Liver (tissue), 9 donors: ENCODE results near the gene ZNF346. TPM values are rescaled to one million over a fixed set of nuclear protein-coding genes. Genes with fewer than 3 reads are reported as not detected.

ENCODE experiments used
- DNase-seq: peaks from one replicate; pipeline ENCODE4 v3.0.0-alpha.2; 2017; ENCODE audit warnings: low spot score
- H3K27ac ChIP-seq, 2 donors: one replicate each; pipeline ENCODE4 v1.7.0; 2013; ENCODE audit warnings: inconsistent platforms in 2 of 2, low read length in 2 of 2, control low read depth in 1 of 2, low read depth in 1 of 2, mild to moderate bottlenecking in 1 of 2
- H3K27me3 ChIP-seq, 4 donors: one replicate each; pipeline versions ENCODE4 v1.6.1 to v1.7.0; 2013; ENCODE audit warnings: low read length in 3 of 4, inconsistent platforms in 1 of 4, mild to moderate bottlenecking in 1 of 4, moderate library complexity in 1 of 4; ENCODE audit not compliant: control insufficient read depth in 4 of 4, insufficient read depth in 4 of 4
- H3K36me3 ChIP-seq, 4 donors: one replicate each; pipeline versions ENCODE4 v1.6.1 to v1.7.0; 2013; ENCODE audit warnings: low read length in 3 of 4, mild to moderate bottlenecking in 3 of 4, low read depth in 1 of 4, moderate library complexity in 1 of 4; ENCODE audit not compliant: control insufficient read depth in 4 of 4, insufficient read depth in 3 of 4
- H3K4me1 ChIP-seq, 4 donors: one replicate each; pipeline versions ENCODE4 v1.6.1 to v1.7.0; 2013; ENCODE audit warnings: low read length in 3 of 4, mild to moderate bottlenecking in 3 of 4, moderate library complexity in 1 of 4; ENCODE audit not compliant: control insufficient read depth in 4 of 4, insufficient read depth in 4 of 4
- H3K4me3 ChIP-seq, 3 donors: one replicate each; pipeline versions ENCODE4 v1.6.1 to v1.7.0; 2013; ENCODE audit warnings: low read length in 3 of 3, control low read depth in 1 of 3, low read depth in 1 of 3, mild to moderate bottlenecking in 1 of 3
- H3K9ac ChIP-seq, 2 donors: one replicate each; pipeline ENCODE4 v1.7.0; 2013; ENCODE audit warnings: low read length in 2 of 2, mild to moderate bottlenecking in 2 of 2, moderate library complexity in 2 of 2, control low read depth in 1 of 2, low read depth in 1 of 2
- H3K9me3 ChIP-seq, 4 donors: one replicate each; pipeline versions ENCODE4 v1.6.1 to v1.7.0; 2013; ENCODE audit warnings: low read length in 3 of 4; ENCODE audit not compliant: control insufficient read depth in 4 of 4
- EGR1 ChIP-seq, 2 donors: IDR thresholded peaks; 2 replicates each; pipeline ENCODE4 v1.6.1; 2016 to 2018; ENCODE audit warnings: antibody characterized with exemption in 2 of 2, low read depth in 2 of 2
- FOXA1 ChIP-seq: IDR thresholded peaks from 2 replicates; pipeline ENCODE4 v1.6.1; 2016; ENCODE audit warnings: antibody characterized with exemption
- FOXA2 ChIP-seq: IDR thresholded peaks from 2 replicates; pipeline ENCODE4 v1.6.1; 2016; ENCODE audit warnings: antibody characterized with exemption
- HNF4A ChIP-seq, 2 donors: conservative IDR thresholded peaks; 2 replicates each; pipeline ENCODE4 v1.6.1; 2016; ENCODE audit warnings: antibody characterized with exemption in 2 of 2, mild to moderate bottlenecking in 2 of 2
- HNF4G ChIP-seq: IDR thresholded peaks from 2 replicates; pipeline ENCODE4 v1.6.1; 2016; ENCODE audit warnings: antibody characterized with exemption
- MAX ChIP-seq: IDR thresholded peaks from 2 replicates; pipeline ENCODE4 v1.6.1; 2016; ENCODE audit warnings: antibody characterized with exemption
- NR2F2 ChIP-seq: IDR thresholded peaks from 2 replicates; pipeline ENCODE4 v1.6.1; 2016; ENCODE audit warnings: antibody characterized with exemption
- SP1 ChIP-seq: IDR thresholded peaks from 2 replicates; pipeline ENCODE4 v1.6.1; 2018; ENCODE audit warnings: antibody characterized with exemption, mild to moderate bottlenecking
- YY1 ChIP-seq: IDR thresholded peaks from 2 replicates; pipeline ENCODE4 v1.6.1; 2016; ENCODE audit warnings: antibody characterized with exemption, mild to moderate bottlenecking
- WGBS: extraction: QIAGEN DNeasy Blood & Tissue Kit; methylation state at CpG from one replicate; pipeline ENCODE4 v1.1.7; 2013; 5-methylcytosine and 5-hydroxymethylcytosine counted together
- polyA plus RNA-seq, 2 donors: library from polyadenylated mRNA; stranded (reverse) in 1 of 2; unstranded in 1 of 2; fragments of 200-250 nt in 1 of 2; fragments of >200 nt in 1 of 2; fragmentation: Nextera tagmentation in 1 of 2; extraction: Ambion mirVana in 1 of 2; gene quantifications; one replicate each; pipeline versions ENCODE4 v1.2.1 to v1.2.3, GENCODE V29; 2013 to 2015
- total RNA-seq, 2 donors: library from RNA; depleted of rRNA; stranded (reverse); fragments of >200 nt; gene quantifications; one replicate each; pipeline ENCODE4 v1.2.3, GENCODE V29; 2014
- TF ChIP-seq, protein P1 (sequence below): IDR thresholded peaks from 2 replicates; pipeline ENCODE4 v1.6.1; 2016; ENCODE audit warnings: antibody characterized with exemption
- TF ChIP-seq, protein P2 (sequence below): fragments of 150-350 bp; IDR thresholded peaks from 2 replicates; pipeline ENCODE4 v1.5.1; 2017; ENCODE audit warnings: improper control_type of control experiment, low read depth, low read length; ENCODE audit not compliant: missing input control
- TF ChIP-seq, protein P3 (sequence below): IDR thresholded peaks from 2 replicates; pipeline ENCODE4 v1.6.1; 2016; ENCODE audit warnings: antibody characterized with exemption, mild to moderate bottlenecking
- donor health status: healthy.
- donor health status: healthy.
- donor health status: healthy.
- donor health status: healthy.
- donor health status: healthy.

Gene ZNF346
- total and polyA plus RNA-seq, 4 donors = 3.7 to 11.0 (median 6.4) TPM

DNA sequence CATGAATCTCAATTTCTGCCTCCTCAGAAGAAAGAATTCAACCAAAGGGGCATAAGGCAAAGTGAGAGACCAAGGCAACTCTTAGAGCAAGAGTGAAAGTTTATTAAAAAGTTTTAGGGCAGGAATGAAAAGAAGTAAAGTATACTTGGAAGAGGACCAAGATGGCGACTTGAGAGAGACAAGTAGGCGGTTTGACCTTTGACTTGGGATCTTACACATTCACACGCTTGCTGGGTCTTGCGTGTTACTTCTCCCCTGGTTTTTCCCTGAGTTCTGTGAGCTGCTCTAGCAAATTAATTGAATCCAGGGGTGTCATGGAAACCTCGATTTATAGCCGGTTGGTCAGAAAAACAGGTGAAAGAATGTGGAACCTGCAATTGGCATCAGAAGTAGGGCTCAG is 7.0 kb downstream of the ZNF346 start:
- Histone ChIP-seq H3K9me3 (no peaks in the 10 kb centered on the region), H3K27me3 (no peaks in the 10 kb centered on the region), H3K4me3 (no peak overlapping the region), H3K36me3 (peaks cover 0 to 2% (median 1%) of the 10 kb centered on the region in 4 donors), H3K9ac (no peak overlapping the region), H3K27ac (no peak overlapping the region), H3K4me1 (no peaks in the 10 kb centered on the region)
- WGBS = 93% methylated on average over 6 of the region's 6 CpGs
- TF ChIP-seq HNF4A (conservative IDR thresholded peaks at IDR 0.05) = peak in 1 of 2 donors; percentile 5
- no peak for TF ChIP-seq SP1
- no peak for DNase-seq

GRCh38 chr5:177035976-177036375 is 13.5 kb downstream of the ZNF346 start:
- peaks cover 0 to under 1% (median 0%) of the 10 kb centered on the region in 4 donors for H3K36me3 ChIP-seq
- no peaks in the 10 kb centered on the region for H3K4me1 ChIP-seq
- no peak overlapping the region for H3K4me3 ChIP-seq
- no peak overlapping the region for H3K9ac ChIP-seq
- DNase-seq = no peak
- H3K27me3 ChIP-seq = no peaks in the 10 kb centered on the region
- no peaks in the 10 kb centered on the region for H3K9me3 ChIP-seq
- H3K27ac ChIP-seq = no peak overlapping the region
- 87% methylated on average over 1 of the region's 1 CpG for WGBS
- TF ChIP-seq HNF4A (conservative IDR thresholded peaks at IDR 0.05) (no peak), YY1 (no peak), HNF4G (no peak), NR2F2 (no peak)
- TF ChIP-seq, protein P1, sequence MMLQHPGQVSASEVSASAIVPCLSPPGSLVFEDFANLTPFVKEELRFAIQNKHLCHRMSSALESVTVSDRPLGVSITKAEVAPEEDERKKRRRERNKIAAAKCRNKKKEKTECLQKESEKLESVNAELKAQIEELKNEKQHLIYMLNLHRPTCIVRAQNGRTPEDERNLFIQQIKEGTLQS = no peak
- TF ChIP-seq, protein P2, sequence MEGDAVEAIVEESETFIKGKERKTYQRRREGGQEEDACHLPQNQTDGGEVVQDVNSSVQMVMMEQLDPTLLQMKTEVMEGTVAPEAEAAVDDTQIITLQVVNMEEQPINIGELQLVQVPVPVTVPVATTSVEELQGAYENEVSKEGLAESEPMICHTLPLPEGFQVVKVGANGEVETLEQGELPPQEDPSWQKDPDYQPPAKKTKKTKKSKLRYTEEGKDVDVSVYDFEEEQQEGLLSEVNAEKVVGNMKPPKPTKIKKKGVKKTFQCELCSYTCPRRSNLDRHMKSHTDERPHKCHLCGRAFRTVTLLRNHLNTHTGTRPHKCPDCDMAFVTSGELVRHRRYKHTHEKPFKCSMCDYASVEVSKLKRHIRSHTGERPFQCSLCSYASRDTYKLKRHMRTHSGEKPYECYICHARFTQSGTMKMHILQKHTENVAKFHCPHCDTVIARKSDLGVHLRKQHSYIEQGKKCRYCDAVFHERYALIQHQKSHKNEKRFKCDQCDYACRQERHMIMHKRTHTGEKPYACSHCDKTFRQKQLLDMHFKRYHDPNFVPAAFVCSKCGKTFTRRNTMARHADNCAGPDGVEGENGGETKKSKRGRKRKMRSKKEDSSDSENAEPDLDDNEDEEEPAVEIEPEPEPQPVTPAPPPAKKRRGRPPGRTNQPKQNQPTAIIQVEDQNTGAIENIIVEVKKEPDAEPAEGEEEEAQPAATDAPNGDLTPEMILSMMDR = no peak

DNA sequence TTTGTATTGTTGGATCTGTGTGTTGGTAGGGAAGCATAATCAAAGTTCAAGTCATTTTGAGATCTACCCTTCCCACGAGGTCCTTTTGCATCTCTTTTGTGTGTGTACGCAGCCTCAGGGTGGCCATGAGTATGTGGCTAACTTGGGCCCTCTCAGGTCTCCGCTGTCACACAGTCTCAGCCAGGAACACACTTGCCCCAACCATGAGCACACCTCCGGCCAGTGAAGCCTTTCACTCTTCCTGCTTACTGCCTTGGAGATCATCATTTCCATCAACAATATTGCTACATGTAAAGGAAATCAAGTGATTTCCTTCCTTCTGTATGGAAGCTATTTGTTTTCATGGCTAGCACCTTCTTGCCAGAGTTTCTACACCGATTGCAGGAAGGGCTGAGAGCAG is 13.9 kb downstream of the ZNF346 start:
- Histone ChIP-seq H3K27me3 (no peaks in the 10 kb centered on the region), H3K27ac (no peak overlapping the region), H3K4me1 (no peaks in the 10 kb centered on the region), H3K4me3 (no peak overlapping the region), H3K9ac (no peak overlapping the region), H3K9me3 (no peaks in the 10 kb centered on the region), H3K36me3 (peaks cover 0 to 5% (median 0%) of the 10 kb centered on the region in 4 donors)
- 85% methylated on average over 5 of the region's 5 CpGs for WGBS
- DNase-seq = no peak
- TF ChIP-seq, protein P2 = no peak

DNA sequence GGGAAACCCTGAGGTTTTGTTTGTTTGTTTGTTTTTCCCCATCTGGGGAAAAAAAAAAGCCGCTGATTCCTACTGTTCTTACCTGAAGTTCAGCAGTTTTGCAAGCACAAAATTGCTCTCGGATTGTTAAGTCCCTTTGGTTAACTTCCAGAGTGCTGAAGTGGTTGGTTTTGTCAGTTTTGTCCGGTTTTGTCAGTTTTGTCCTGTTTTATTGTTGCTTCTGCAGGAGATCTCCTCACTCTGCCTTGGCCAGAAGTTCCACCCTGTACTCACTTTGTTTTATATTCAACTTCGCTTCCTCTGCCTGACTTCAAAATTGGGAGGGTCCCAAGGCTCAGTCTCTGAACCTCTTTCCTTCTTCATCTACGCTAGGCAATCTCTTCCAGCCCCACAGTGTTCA is 14.4 kb downstream of the ZNF346 start:
- Histone ChIP-seq H3K9ac (no peak overlapping the region), H3K4me1 (no peaks in the 10 kb centered on the region), H3K27me3 (no peaks in the 10 kb centered on the region), H3K9me3 (no peaks in the 10 kb centered on the region), H3K4me3 (no peak overlapping the region), H3K36me3 (peaks cover 0 to 10% (median 3%) of the 10 kb centered on the region in 4 donors), H3K27ac (no peak overlapping the region)
- WGBS = 94% methylated on average over 5 of the region's 5 CpGs
- DNase-seq = no peak
- TF ChIP-seq, protein P3, sequence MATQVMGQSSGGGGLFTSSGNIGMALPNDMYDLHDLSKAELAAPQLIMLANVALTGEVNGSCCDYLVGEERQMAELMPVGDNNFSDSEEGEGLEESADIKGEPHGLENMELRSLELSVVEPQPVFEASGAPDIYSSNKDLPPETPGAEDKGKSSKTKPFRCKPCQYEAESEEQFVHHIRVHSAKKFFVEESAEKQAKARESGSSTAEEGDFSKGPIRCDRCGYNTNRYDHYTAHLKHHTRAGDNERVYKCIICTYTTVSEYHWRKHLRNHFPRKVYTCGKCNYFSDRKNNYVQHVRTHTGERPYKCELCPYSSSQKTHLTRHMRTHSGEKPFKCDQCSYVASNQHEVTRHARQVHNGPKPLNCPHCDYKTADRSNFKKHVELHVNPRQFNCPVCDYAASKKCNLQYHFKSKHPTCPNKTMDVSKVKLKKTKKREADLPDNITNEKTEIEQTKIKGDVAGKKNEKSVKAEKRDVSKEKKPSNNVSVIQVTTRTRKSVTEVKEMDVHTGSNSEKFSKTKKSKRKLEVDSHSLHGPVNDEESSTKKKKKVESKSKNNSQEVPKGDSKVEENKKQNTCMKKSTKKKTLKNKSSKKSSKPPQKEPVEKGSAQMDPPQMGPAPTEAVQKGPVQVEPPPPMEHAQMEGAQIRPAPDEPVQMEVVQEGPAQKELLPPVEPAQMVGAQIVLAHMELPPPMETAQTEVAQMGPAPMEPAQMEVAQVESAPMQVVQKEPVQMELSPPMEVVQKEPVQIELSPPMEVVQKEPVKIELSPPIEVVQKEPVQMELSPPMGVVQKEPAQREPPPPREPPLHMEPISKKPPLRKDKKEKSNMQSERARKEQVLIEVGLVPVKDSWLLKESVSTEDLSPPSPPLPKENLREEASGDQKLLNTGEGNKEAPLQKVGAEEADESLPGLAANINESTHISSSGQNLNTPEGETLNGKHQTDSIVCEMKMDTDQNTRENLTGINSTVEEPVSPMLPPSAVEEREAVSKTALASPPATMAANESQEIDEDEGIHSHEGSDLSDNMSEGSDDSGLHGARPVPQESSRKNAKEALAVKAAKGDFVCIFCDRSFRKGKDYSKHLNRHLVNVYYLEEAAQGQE = no peak
- no peak for TF ChIP-seq HNF4A (conservative IDR thresholded peaks at IDR 0.05)
- TF ChIP-seq EGR1 (IDR thresholded peaks at IDR 0.05; ENCODE audit: low read depth in 2 of 2) = no peak
- TF ChIP-seq, protein P2 = no peak
- no peak for TF ChIP-seq FOXA2
- no peak for TF ChIP-seq FOXA1
- no peak for TF ChIP-seq MAX
- no peak for TF ChIP-seq YY1
